ENCODE measurements around the gene CDK5RAP1.

The CDK5RAP1 gene

GRCh38 chr20:33401184-33401920 lies at the start of gene CDK5RAP1:
Gene CDK5RAP1, minus strand, starts transcription at chr20:33401519. Its CDS starts 4,455 bp downstream, at chr20:33397064.
- peak within 1 kb of the TSS; percentile 90 for H3K4me3 ChIP-seq (ENCODE audit: low read depth, low read length)
- no peak for TF ChIP-seq CTCF (IDR thresholded peaks at IDR 0.05; ENCODE audit: control insufficient read depth, extremely low read depth, insufficient read depth)
- peak; percentile 78 for DNase-seq (ENCODE audit: low read depth)

- DNase-seq (ENCODE audit: low read depth): no peak
- H3K4me3 ChIP-seq (ENCODE audit: low read depth, low read length): no peak overlapping the region
Measured at GRCh38 chr20:33450867-33451266, 49.5 kb upstream of the CDK5RAP1 start.

GRCh38 chr20:33445881-33446625 lies 44.7 kb upstream of the CDK5RAP1 start:
- DNase-seq (ENCODE audit: low read depth): no peak
- no peak overlapping the region for H3K4me3 ChIP-seq (ENCODE audit: low read depth, low read length)
- no peak for TF ChIP-seq CTCF (IDR thresholded peaks at IDR 0.05; ENCODE audit: control insufficient read depth, extremely low read depth, insufficient read depth)

More at GRCh38 chr20:33450867-33451266, 49.5 kb upstream of the CDK5RAP1 start:
- TF ChIP-seq CTCF (IDR thresholded peaks at IDR 0.05; ENCODE audit: control insufficient read depth, extremely low read depth, insufficient read depth): no peak

- TF ChIP-seq CTCF (IDR thresholded peaks at IDR 0.05; ENCODE audit: control insufficient read depth, extremely low read depth, insufficient read depth): 0 out of 2 replicates have a peak, but pooled peaks have one; percentile 19
- DNase-seq (ENCODE audit: low read depth): no peak
- H3K4me3 ChIP-seq (ENCODE audit: low read depth, low read length): no peak overlapping the region
Measured at GRCh38 chr20:33444797-33445560, 43.7 kb upstream of the CDK5RAP1 start.

- DNase-seq (ENCODE audit: low read depth): peak; percentile 55
- peak within 1 kb of the TSS; percentile 67 for H3K4me3 ChIP-seq (ENCODE audit: low read depth, low read length)
- TF ChIP-seq CTCF (IDR thresholded peaks at IDR 0.05; ENCODE audit: control insufficient read depth, extremely low read depth, insufficient read depth): no peak
Measured at GRCh38 chr20:33443512-33444239, 42.4 kb upstream of the CDK5RAP1 start, which contains the start of gene SNTA1. Gene SNTA1, minus strand, starts transcription at chr20:33443763. Its CDS starts 143 bp downstream, at chr20:33443620.

- no peak for DNase-seq (ENCODE audit: low read depth)
- no peak for TF ChIP-seq CTCF (IDR thresholded peaks at IDR 0.05; ENCODE audit: control insufficient read depth, extremely low read depth, insufficient read depth)
- H3K4me3 ChIP-seq (ENCODE audit: low read depth, low read length): peak overlapping the region; percentile 67
Measured at GRCh38 chr20:33443006-33443511, 41.7 kb upstream of the CDK5RAP1 start.

Measured in LNCaP clone FGC (cell line).